Astrocyte of the cerebellum (primary cell): ENCODE data around the gene HNRNPAB.

ENCODE experiments used
- DNase-seq: peaks from one replicate; pipeline ENCODE4 v3.0.0-alpha.2; 2011; ENCODE audit warnings: low read depth
- H3K4me3 ChIP-seq: 2 replicates; pipeline ENCODE4 v1.5.1; 2011; ENCODE audit warnings: mild to moderate bottlenecking, low read depth, low read length, moderate library complexity
- CTCF ChIP-seq: IDR thresholded peaks from 2 replicates; pipeline ENCODE4 v1.5.1; 2012; ENCODE audit warnings: low read length, low read depth, moderate library complexity, mild to moderate bottlenecking; ENCODE audit errors: missing control alignments
- in situ Hi-C: cut with HindIII; loops from 2 replicates; pipeline ENCODE4 v1.10.0; 2017; ENCODE audit warnings: low sequenced_read_pairs

The HNRNPAB gene

GRCh38 chr5:178186427-178186826 is 17.9 kb upstream of the HNRNPAB start:
- in situ Hi-C loops: no loop called here
- no peak for TF ChIP-seq CTCF
- DNase-seq: no peak
- H3K4me3 ChIP-seq: no peak overlapping the region

- no peak for TF ChIP-seq CTCF
- no peak within 1 kb of the TSS for H3K4me3 ChIP-seq
- no peak for DNase-seq
- in situ Hi-C loops: no loop called here
Observed at GRCh38 chr5:178187014-178187413, 17.3 kb upstream of the HNRNPAB start, which contains the start of gene GMCL2. Gene GMCL2, minus strand, starts transcription at chr5:178187371. Its CDS starts 72 bp downstream, at chr5:178187299.

GRCh38 chr5:178189433-178189832 is 14.9 kb upstream of the HNRNPAB start:
- no peak overlapping the region for H3K4me3 ChIP-seq
- DNase-seq: no peak
- in situ Hi-C loops: no loop called here

DNA sequence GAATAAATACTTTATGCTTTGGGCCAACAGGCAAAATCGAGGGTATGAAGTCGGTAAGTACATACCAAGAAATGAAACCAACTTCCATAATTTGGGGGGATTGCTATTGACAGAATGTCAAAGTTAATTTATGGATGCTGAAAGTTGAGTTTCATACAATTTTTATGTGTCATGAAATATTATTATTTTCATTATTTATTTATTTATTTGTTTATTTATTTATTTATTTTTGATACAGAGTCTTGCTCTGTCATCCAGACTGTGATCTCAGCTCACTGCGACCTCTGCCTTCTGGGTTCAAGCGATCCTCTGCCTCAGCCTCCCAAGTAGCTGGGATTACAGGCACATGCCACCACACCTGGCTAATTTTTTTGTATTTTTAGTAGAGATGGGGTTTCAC is 12.7 kb upstream of the HNRNPAB start:
- DNase-seq: no peak
- in situ Hi-C loops: no loop called here
- no peak for TF ChIP-seq CTCF
- H3K4me3 ChIP-seq: no peak overlapping the region

More at GRCh38 chr5:178189433-178189832, 14.9 kb upstream of the HNRNPAB start:
- no peak for TF ChIP-seq CTCF

- TF ChIP-seq CTCF: no peak
Observed at GRCh38 chr5:178192244-178192643, 12.1 kb upstream of the HNRNPAB start.

DNA sequence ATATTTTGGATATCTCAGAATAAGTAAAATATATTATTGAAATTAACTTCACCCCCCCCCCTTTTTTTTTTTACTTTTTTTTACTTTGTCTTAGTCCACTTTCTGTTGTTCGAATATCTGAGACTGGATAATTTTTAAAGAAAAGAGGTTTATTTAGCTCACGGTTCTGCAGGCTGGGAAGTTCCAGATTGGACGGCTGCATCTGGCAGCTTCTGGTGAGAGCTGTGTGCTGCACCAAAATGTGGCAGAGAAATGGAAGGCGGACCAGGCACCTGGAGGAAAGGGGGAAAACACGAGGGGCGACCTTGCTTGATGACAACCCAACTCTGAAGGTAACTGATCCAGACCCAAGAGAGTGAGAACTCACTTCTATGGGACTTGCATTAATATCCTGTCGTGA is 11.5 kb upstream of the HNRNPAB start:
- DNase-seq: no peak
- in situ Hi-C loops: no loop called here
- TF ChIP-seq CTCF: no peak
- H3K4me3 ChIP-seq: no peak overlapping the region

More at GRCh38 chr5:178192244-178192643, 12.1 kb upstream of the HNRNPAB start:
- in situ Hi-C loops: no loop called here
- H3K4me3 ChIP-seq: no peak overlapping the region
- DNase-seq: no peak
